Lower leg skin (tissue), 3 donors: Measurements from ENCODE around the gene VSTM2B.

Experiments used
- POLR2A ChIP-seq, 2 donors: fragments of 450-650 bp; IDR thresholded peaks; one replicate each; pipeline ENCODE4 v1.6.1; 2016 to 2017; ENCODE audit warnings: antibody characterized with exemption in 2 of 2, mild to moderate bottlenecking in 1 of 2, moderate library complexity in 1 of 2
- TF ChIP-seq, protein P1 (sequence below), 3 donors: fragments of 450-650 bp; IDR thresholded peaks; one replicate each; pipeline ENCODE4 v1.5.1; 2016; ENCODE audit warnings: antibody characterized with exemption in 3 of 3, mild to moderate bottlenecking in 3 of 3, moderate library complexity in 2 of 3

DNA sequence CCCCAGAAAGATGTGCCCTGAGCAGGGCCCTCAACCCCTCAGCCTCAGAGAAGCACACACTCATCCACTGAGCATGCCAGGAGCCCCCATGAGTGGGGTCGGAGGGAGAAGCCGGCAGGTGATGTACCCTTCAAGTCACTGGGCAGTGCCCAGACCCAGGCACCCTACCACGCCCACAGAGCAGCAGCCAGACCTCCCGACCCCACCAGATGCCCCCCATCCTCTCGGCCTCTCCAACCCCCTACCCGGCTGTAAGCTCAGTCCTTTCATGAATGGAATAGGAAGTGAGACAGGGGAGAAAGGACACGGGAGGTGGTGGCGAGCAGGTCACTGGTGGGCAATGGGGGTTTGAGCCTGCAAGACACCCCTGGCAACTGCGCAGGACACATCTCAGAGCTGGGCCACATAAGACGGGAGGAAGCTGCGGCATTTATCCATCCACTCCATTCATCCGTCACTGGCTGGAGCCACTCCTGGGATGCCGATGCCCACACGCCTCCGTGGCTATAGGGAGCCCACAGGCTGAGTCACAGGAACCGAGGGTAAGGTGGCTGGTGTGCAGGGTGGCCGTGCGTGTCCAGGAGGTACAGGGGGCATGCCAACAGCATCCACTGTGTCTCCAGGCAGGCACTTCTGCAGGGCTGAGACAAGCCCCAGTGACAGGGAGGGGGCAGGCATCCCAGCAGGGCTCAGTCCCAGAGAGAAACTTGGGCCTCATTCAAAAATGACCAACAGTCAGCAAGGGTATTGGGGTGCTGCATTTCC is 23.8 kb upstream of the VSTM2B start:
- TF ChIP-seq POLR2A (IDR thresholded peaks at IDR 0.05), result no peak
- TF ChIP-seq, protein P1, sequence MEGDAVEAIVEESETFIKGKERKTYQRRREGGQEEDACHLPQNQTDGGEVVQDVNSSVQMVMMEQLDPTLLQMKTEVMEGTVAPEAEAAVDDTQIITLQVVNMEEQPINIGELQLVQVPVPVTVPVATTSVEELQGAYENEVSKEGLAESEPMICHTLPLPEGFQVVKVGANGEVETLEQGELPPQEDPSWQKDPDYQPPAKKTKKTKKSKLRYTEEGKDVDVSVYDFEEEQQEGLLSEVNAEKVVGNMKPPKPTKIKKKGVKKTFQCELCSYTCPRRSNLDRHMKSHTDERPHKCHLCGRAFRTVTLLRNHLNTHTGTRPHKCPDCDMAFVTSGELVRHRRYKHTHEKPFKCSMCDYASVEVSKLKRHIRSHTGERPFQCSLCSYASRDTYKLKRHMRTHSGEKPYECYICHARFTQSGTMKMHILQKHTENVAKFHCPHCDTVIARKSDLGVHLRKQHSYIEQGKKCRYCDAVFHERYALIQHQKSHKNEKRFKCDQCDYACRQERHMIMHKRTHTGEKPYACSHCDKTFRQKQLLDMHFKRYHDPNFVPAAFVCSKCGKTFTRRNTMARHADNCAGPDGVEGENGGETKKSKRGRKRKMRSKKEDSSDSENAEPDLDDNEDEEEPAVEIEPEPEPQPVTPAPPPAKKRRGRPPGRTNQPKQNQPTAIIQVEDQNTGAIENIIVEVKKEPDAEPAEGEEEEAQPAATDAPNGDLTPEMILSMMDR (IDR thresholded peaks at IDR 0.05), result no peak
